Stomach (tissue), 4 donors: ENCODE measurements around the gene TCEANC.

ENCODE experiments used
- CTCF ChIP-seq, 7 experiments: fragments of 450-650 bp in 4 of 7; fragments of 200-600 bp in 3 of 7; sonication (generic) in 3 of 7; IDR thresholded peaks; one replicate each; pipeline ENCODE4 v1.5.1; 2016 to 2019; ENCODE audit warnings: antibody characterized with exemption in 7 of 7, control low read depth in 2 of 7, mild to moderate bottlenecking in 1 of 7
- POLR2A ChIP-seq, 4 donors: fragments of 450-650 bp; IDR thresholded peaks; one replicate each; pipeline ENCODE4 v1.6.1; 2016; ENCODE audit warnings: antibody characterized with exemption in 4 of 4, control low read depth in 2 of 4, mild to moderate bottlenecking in 1 of 4, moderate library complexity in 1 of 4

GRCh38 chrX:13647709-13648212 lies 5.2 kb upstream of the TCEANC start:
- no peak for TF ChIP-seq CTCF (IDR thresholded peaks at IDR 0.05)
- no peak for TF ChIP-seq POLR2A (IDR thresholded peaks at IDR 0.05)
